Measurements from ENCODE around the gene CLIC1.

CLIC1 gene

DNA sequence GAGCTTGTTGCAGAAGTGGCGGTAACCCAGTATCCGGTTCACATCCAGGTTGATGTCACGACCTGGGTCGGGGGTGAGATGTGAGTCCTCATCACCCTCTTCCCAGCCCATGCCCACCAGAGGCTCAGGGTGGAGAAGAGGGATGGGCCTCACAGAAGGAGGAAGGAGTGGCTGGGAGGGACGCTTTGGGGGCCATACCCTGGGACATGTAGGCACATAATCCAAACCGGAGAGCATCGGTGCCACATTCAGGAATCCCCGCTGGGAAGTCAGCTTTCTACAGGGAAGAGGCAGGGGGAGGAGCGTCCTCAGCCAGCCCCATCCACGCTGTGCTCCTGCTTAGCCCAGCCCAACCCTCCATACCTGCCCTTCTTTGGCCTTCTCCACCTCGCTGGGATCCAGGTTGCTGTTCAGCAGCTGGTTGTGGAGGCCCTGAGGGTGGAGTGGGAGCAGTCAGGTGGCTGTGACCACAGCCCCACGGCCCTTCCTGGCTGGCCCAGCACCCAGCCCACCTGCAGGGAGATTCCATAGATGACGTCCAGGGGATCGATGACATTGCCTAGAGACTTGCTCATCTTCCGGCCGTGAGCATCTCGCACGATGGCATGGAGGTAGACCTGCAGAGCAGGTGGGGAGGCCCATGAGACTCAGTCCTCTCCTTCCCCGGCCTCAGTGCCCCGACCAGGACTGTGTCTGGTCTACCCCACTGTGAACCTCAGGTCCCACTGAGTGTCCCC, 44.3 kb upstream of the CLIC1 start (continued):
- TF ChIP-seq, protein P1, sequence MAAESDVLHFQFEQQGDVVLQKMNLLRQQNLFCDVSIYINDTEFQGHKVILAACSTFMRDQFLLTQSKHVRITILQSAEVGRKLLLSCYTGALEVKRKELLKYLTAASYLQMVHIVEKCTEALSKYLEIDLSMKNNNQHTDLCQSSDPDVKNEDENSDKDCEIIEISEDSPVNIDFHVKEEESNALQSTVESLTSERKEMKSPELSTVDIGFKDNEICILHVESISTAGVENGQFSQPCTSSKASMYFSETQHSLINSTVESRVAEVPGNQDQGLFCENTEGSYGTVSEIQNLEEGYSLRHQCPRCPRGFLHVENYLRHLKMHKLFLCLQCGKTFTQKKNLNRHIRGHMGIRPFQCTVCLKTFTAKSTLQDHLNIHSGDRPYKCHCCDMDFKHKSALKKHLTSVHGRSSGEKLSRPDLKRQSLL (tag by site-specific recombination; IDR thresholded peaks at IDR 0.05): no peak
- no peak for TF ChIP-seq ZNF473 (tag by site-specific recombination; IDR thresholded peaks at IDR 0.05)
- TF ChIP-seq ZNF600 (tag by site-specific recombination; IDR thresholded peaks at IDR 0.05): peak; percentile 57
- TF ChIP-seq, protein P2, sequence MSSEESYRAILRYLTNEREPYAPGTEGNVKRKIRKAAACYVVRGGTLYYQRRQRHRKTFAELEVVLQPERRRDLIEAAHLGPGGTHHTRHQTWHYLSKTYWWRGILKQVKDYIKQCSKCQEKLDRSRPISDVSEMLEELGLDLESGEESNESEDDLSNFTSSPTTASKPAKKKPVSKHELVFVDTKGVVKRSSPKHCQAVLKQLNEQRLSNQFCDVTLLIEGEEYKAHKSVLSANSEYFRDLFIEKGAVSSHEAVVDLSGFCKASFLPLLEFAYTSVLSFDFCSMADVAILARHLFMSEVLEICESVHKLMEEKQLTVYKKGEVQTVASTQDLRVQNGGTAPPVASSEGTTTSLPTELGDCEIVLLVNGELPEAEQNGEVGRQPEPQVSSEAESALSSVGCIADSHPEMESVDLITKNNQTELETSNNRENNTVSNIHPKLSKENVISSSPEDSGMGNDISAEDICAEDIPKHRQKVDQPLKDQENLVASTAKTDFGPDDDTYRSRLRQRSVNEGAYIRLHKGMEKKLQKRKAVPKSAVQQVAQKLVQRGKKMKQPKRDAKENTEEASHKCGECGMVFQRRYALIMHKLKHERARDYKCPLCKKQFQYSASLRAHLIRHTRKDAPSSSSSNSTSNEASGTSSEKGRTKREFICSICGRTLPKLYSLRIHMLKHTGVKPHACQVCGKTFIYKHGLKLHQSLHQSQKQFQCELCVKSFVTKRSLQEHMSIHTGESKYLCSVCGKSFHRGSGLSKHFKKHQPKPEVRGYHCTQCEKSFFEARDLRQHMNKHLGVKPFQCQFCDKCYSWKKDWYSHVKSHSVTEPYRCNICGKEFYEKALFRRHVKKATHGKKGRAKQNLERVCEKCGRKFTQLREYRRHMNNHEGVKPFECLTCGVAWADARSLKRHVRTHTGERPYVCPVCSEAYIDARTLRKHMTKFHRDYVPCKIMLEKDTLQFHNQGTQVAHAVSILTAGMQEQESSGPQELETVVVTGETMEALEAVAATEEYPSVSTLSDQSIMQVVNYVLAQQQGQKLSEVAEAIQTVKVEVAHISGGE (tag by site-specific recombination; conservative IDR thresholded peaks at IDR 0.05; ENCODE audit: low read depth): no peak
- TF ChIP-seq GLIS1 (tag by site-specific recombination; IDR thresholded peaks at IDR 0.05): no peak
- TF ChIP-seq ZIC2 (tag by site-specific recombination; IDR thresholded peaks at IDR 0.05): no peak
- TF ChIP-seq ZNF561 (tag by site-specific recombination; IDR thresholded peaks at IDR 0.05; ENCODE audit: borderline replicate concordance): no peak
- TF ChIP-seq ZNF266 (tag by site-specific recombination; IDR thresholded peaks at IDR 0.05; ENCODE audit: low read depth): no peak
- TF ChIP-seq, protein P3, sequence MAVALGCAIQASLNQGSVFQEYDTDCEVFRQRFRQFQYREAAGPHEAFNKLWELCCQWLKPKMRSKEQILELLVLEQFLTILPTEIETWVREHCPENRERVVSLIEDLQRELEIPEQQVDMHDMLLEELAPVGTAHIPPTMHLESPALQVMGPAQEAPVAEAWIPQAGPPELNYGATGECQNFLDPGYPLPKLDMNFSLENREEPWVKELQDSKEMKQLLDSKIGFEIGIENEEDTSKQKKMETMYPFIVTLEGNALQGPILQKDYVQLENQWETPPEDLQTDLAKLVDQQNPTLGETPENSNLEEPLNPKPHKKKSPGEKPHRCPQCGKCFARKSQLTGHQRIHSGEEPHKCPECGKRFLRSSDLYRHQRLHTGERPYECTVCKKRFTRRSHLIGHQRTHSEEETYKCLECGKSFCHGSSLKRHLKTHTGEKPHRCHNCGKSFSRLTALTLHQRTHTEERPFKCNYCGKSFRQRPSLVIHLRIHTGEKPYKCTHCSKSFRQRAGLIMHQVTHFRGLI (tag by site-specific recombination; IDR thresholded peaks at IDR 0.05): 0 out of 2 replicates have a peak, but pooled peaks have one; percentile 48
- TF ChIP-seq, protein P4, sequence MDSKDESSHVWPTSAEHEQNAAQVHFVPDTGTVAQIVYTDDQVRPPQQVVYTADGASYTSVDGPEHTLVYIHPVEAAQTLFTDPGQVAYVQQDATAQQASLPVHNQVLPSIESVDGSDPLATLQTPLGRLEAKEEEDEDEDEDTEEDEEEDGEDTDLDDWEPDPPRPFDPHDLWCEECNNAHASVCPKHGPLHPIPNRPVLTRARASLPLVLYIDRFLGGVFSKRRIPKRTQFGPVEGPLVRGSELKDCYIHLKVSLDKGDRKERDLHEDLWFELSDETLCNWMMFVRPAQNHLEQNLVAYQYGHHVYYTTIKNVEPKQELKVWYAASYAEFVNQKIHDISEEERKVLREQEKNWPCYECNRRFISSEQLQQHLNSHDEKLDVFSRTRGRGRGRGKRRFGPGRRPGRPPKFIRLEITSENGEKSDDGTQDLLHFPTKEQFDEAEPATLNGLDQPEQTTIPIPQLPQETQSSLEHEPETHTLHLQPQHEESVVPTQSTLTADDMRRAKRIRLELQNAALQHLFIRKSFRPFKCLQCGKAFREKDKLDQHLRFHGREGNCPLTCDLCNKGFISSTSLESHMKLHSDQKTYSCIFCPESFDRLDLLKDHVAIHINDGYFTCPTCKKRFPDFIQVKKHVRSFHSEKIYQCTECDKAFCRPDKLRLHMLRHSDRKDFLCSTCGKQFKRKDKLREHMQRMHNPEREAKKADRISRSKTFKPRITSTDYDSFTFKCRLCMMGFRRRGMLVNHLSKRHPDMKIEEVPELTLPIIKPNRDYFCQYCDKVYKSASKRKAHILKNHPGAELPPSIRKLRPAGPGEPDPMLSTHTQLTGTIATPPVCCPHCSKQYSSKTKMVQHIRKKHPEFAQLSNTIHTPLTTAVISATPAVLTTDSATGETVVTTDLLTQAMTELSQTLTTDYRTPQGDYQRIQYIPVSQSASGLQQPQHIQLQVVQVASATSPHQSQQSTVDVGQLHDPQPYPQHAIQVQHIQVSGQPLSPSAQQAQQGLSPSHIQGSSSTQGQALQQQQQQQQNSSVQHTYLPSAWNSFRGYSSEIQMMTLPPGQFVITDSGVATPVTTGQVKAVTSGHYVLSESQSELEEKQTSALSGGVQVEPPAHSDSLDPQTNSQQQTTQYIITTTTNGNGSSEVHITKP (tag by site-specific recombination; IDR thresholded peaks at IDR 0.05): no peak
- TF ChIP-seq, protein P5, sequence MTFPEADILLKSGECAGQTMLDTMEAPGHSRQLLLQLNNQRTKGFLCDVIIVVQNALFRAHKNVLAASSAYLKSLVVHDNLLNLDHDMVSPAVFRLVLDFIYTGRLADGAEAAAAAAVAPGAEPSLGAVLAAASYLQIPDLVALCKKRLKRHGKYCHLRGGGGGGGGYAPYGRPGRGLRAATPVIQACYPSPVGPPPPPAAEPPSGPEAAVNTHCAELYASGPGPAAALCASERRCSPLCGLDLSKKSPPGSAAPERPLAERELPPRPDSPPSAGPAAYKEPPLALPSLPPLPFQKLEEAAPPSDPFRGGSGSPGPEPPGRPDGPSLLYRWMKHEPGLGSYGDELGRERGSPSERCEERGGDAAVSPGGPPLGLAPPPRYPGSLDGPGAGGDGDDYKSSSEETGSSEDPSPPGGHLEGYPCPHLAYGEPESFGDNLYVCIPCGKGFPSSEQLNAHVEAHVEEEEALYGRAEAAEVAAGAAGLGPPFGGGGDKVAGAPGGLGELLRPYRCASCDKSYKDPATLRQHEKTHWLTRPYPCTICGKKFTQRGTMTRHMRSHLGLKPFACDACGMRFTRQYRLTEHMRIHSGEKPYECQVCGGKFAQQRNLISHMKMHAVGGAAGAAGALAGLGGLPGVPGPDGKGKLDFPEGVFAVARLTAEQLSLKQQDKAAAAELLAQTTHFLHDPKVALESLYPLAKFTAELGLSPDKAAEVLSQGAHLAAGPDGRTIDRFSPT (tag by site-specific recombination; IDR thresholded peaks at IDR 0.05): 0 out of 2 replicates have a peak, but pooled peaks have one; percentile 16

DNA sequence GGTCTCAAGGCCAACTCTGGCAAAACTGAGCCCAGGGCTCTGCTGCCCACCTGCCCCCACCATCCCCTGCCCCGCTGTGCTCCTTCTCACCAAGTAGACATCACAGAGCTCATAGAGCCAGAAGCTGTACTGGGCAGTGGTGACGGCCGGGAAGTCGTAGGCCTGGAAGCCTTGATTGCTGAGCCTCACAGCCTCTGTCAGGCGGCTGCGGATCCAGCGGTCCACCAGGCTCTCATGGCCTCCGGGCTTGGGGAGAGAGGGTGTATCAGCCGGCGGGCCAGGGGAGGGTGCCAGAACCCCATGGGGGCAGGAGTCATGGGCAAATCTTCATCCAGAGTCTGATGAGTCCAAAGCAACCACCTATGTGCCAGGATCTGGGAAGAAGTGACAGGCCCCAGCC, 43.6 kb upstream of the CLIC1 start:
- ChIA-PET POLR2A (interaction anchor here (0.6 to 2.4 kb wide), 4 partner anchors 27 to 233 kb away, joined by 3 to 17 read pairs (median 3); partner anchors contain the start of genes HSPA1B, LSM2, NEU1 and NFKBIL1), CTCF (interaction anchor here (0.7 to 7.5 kb wide), 4 partner anchors 11 to 81 kb away, joined by 3 to 50 read pairs (median 16); partner anchors contain the start of gene SAPCD1)
- Histone ChIP-seq H3K36me3 (ENCODE audit: control insufficient read depth in 2 of 2, insufficient read depth in 1 of 2, low read length in 2 of 2) (peaks cover 3 to 64% of the 10 kb centered on the region in 2 experiments; a peak in 2 of 3 replicates), H3K4me3 (ENCODE audit: low read depth, low read length) (no peak overlapping the region), H3K4me1 (ENCODE audit: control insufficient read depth, insufficient read depth, low read length) (peaks cover 4% of the 10 kb centered on the region), H3K9me3 (ENCODE audit: control insufficient read depth, insufficient read depth, low read depth, low read length) (no peaks in the 10 kb centered on the region), H3K27ac (ENCODE audit: extremely low read depth, low read depth, low read length) (no peak overlapping the region)
- TF ChIP-seq ZNF433 (tag by site-specific recombination; IDR thresholded peaks at IDR 0.05; ENCODE audit: low read depth): no peak
- TF ChIP-seq ZNF670 (tag by site-specific recombination; IDR thresholded peaks at IDR 0.05; ENCODE audit: low read depth): no peak
- no peak for TF ChIP-seq ZNF114 (tag by site-specific recombination; IDR thresholded peaks at IDR 0.05)
- TF ChIP-seq ZBTB20 (tag by site-specific recombination; IDR thresholded peaks at IDR 0.05): no peak
- no peak for TF ChIP-seq ZNF785 (tag by site-specific recombination; IDR thresholded peaks at IDR 0.05)
- TF ChIP-seq ZNF223 (tag by site-specific recombination; IDR thresholded peaks at IDR 0.05): no peak
- TF ChIP-seq, protein P6, sequence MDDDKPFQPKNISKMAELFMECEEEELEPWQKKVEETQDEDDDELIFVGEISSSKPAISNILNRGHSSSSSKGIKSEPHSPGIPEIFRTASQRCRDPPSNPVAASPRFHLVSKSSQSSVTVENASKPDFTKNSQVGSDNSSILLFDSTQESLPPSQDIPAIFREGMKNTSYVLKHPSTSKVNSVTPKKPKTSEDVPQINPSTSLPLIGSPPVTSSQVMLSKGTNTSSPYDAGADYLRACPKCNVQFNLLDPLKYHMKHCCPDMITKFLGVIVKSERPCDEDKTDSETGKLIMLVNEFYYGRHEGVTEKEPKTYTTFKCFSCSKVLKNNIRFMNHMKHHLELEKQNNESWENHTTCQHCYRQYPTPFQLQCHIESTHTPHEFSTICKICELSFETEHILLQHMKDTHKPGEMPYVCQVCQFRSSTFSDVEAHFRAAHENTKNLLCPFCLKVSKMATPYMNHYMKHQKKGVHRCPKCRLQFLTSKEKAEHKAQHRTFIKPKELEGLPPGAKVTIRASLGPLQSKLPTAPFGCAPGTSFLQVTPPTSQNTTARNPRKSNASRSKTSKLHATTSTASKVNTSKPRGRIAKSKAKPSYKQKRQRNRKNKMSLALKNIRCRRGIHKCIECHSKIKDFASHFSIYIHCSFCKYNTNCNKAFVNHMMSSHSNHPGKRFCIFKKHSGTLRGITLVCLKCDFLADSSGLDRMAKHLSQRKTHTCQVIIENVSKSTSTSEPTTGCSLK (tag by site-specific recombination; IDR thresholded peaks at IDR 0.05): no peak
- TF ChIP-seq ZNF324 (tag by site-specific recombination; IDR thresholded peaks at IDR 0.05): no peak

Data from HEK293 (cell line).